HG02973 (cell line): ENCODE data around the gene SUSD2.
"Not testable (repeated sequence)": the region's sequence is repeated elsewhere in the genome, so short reads cannot be mapped to it uniquely, and the experiment has no call there.

Experiments used
- ATAC-seq: cut with Tn5 transposase; IDR thresholded peaks from one replicate; pipeline ENCODE4 v1.9.1; 2021; ENCODE audit warnings: moderate library complexity; ENCODE audit not compliant: unreplicated experiment

The SUSD2 gene, protein sequence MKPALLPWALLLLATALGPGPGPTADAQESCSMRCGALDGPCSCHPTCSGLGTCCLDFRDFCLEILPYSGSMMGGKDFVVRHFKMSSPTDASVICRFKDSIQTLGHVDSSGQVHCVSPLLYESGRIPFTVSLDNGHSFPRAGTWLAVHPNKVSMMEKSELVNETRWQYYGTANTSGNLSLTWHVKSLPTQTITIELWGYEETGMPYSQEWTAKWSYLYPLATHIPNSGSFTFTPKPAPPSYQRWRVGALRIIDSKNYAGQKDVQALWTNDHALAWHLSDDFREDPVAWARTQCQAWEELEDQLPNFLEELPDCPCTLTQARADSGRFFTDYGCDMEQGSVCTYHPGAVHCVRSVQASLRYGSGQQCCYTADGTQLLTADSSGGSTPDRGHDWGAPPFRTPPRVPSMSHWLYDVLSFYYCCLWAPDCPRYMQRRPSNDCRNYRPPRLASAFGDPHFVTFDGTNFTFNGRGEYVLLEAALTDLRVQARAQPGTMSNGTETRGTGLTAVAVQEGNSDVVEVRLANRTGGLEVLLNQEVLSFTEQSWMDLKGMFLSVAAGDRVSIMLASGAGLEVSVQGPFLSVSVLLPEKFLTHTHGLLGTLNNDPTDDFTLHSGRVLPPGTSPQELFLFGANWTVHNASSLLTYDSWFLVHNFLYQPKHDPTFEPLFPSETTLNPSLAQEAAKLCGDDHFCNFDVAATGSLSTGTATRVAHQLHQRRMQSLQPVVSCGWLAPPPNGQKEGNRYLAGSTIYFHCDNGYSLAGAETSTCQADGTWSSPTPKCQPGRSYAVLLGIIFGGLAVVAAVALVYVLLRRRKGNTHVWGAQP

DNA sequence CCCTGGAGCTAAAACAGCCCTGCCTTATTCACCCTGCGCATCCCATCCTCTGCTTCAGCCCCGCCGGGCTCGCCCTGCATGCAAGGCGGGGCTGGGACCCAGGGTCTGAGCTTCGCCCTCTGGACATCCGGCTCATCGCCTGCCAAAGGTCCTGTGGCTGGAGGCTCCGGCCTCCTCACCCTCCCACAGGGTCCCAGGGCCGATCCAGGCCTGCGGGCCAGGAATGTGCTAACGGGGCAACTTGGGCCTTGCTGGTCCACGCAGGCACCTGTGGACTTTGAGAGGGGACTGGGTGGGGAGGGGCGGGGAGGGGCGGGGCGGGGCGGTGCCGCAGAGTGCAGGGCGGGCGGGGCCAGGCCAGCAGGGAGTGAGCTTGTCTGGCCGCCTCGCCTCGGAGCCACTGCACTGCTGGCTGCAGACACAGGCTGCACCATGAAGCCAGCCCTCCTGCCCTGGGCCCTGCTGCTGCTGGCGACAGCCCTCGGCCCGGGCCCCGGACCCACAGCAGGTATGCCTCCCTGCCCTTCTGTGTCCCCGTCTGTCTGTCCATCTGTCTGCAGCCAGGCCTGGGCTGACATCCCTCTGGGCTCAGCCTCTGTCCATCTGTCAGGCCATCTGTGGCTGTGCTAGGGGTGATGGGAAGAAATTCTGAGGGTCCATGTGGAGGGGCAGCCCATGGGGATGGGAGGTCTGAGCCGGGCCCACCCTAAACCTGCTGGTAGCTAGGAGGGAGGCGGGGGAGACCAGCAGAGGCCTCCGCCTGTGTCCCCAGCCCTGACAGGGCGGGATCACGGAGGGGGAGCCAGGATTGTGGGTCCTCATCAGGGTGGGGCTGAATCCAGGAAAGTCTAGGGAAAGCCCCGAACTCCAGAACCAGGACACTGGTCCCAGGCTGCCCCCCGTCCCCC is at the start of gene SUSD2:
TSS of gene SUSD2 (plus strand) at position 400 of the 908 bp plus-strand sequence. CDS start at position 433, 33 bp downstream.
- ATAC-seq, result no peak

DNA sequence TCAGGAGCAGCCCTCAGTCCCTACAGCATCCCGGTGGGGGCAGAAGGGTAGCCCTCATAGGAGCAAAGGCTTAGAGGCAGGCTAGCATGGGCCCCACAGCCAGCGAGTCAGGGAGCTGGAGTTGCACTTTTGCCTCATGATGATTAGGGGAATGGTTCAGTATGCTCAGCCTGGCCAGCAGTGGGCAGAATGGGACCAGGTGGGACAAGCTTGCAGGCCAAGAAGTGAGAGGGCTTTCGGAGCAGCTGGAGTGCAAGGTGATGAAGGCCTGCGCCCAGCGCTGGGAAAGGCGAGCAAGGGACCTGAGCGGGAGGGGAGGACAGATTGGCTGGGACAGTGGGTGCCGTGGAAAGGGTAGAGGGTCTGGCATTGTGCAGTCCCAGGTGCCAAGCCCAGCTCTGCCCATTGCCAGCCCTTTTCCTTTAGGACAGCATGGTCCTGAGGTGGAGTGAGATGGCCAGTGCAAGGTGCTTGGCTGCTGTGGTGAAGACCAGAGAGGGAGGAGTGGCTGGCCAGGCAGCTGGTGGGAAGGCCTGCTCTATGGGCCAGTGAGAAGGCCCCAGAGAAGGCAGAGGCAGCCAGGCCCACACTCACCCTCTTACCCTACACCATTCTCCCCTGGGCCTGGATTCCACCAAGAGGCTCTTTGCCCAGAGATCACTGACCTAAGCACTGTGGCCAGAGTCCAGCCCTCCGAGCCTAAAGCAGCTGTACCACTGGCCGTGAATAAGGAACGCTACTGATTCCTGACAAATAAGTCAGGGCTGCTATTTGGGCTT is 47.9 kb upstream of the SUSD2 start:
- ATAC-seq, result no peak

DNA sequence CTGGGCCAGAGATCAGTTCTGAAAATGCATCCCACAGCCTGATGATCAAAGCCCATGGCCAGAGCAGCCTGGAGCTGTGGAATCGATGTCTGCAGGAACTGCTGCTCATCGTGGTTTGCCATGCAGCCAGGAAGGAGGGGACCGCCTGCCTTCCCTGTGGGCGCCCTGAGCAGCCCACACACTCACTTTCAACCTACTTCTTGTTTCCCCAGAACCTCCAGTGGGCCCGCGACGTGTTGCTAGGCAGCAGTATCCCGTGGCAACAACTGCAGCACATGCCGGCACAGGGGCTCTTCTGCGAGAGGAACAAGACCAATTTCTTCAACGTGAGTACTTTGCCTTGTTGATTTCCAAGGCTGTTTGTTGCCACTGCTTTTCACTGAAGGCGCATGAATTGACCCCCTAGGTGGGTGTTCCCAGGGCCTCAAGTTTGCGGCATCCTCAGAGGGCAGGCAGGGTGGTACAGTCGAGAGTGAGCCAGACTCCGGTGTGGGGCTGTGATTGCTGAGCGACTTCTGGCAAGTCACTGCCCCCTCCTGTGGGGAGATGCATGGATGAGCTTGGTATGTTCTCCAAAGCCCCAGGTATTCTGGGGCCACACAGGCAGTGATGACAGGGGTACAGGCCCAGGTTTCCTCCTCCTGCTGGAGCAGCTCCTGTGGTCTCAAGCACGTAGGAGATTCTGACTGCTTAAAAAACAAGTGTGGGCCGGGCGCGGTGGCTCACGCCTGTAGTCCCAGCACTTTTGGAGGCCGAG is 47.0 kb upstream of the SUSD2 start:
- ATAC-seq, result no peak

DNA sequence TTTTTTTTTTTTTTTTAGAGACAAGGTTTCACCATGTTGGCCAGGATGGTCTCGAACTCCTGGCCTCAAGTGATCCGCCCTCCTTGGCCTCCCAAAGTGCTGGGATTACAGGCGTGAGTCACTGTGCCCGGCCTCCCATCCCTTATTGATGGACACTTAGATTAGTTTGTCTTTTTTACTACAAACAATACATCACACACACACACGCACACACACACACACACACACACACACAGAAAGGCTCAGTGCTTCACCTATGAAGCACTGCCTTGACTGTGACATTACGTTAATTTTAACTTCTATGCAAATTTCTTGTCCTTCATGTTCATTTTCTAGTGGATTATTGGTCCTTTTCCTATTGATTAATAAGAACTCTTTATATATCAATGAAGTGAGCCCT is 44.8 kb upstream of the SUSD2 start:
- ATAC-seq, result not testable (repeated sequence)

DNA sequence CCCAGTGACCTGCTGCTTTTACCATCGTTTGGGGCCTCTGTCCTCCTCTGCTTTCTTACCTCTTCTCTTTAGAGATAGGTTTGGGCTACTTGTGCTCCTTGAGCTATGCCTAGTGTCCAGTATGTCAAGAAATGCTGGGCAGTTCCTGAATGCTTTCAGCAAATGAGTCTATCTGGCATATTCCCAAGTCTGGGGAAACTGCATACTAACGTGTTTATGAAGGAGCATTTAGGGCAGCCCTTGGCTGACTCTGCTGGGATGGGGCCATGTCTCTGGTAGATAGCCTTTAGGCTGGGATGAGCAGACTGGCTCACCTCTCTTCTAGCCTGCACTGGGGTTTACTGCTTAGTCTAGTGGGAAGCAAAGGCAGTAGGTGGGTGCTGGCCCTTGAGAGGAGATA is 43.7 kb upstream of the SUSD2 start:
- ATAC-seq, result no peak

DNA sequence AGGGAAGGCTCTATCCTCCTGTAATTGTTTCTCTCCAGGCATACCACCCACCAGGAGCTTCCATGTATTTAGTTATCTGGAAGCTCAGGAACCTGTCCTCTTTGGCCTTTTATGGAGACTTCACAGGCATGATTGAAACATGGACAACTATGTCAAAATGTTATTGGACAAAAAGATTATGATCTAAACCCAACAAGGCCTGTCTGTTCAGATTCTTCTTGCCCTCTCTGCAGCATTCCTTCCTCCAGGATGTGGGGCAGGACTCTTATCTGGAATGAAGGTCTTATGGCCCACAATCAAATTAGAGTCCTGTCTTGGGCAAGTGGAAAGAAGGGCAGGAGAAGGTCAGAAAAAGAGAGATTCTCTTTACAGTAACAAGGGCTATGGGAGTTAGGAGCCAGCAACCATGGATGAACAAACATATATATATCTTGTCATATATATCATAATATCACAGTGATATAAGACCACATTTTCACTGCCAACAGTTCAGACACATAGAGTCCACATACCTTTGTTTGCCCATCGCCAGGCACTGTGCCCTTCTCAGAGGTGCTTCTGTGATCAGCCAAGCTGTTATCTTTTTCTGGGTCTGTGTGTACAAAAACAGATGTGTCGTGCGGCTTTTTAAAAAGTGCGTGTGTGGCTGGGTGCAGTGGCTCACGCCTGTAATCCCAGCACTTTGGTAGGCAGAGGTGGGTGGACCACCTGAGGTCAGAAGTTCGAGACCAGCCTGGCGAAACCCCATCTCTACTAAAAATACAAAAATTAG is 42.5 kb upstream of the SUSD2 start:
- no peak for ATAC-seq

DNA sequence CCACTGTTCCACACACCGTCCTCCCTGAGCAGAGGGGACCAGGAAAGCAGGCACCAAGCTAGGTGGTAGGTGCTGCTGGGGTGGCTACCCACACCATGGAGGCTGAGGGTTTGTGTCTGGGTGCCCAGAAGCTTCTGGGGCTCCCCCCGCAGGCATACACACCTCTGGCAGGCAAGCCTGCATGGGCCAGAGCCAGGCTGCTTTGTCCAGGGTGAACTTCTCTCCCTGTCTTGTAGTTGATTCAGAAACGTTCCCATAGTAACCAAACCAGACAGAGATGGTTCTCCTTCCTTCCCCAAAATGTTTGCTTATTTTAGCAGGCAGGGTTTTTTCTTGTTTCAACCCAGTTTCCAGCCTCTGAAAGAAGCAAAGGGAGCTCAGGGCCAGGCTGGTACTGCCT is 40.9 kb upstream of the SUSD2 start:
- no peak for ATAC-seq

DNA sequence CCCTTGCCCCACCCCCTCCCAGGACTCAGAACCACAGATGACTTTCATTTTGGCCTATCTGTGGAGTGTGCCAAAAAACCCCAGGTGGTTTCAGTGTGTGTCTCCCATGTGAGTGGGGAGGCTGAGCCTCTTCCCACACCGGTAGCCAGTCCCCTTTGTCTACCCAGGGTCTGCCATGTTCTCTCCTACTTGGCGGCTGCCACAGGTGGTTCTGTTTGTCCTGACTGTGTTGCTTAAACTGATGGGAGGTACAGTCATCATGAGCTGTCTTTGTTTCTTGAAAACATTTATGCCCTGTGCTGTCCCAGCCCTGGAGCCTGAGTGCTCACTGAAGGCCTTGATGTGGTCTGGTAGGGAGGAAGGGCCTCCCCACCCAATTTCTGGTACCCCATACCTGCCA is 39.7 kb upstream of the SUSD2 start:
- no peak for ATAC-seq

DNA sequence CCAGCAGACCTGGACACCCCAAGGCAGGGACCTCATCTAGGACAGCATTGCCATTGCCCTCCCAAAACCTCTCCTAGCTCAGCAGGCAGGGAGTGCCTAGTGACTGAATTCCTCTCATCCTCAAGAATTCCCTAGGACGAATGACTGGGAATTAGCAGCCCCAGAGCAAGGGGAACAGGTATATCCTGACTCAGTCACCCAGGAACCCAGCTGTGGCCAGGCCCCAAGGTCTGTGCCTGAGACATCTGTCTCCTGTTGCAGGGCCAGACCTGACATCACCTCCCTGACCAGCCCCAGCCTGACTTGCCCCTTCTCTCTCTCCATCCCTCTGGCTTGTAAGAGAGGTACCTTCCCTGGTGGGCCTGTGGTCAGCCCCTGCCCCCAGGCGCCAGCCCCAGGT is 39.0 kb upstream of the SUSD2 start:
- no peak for ATAC-seq

DNA sequence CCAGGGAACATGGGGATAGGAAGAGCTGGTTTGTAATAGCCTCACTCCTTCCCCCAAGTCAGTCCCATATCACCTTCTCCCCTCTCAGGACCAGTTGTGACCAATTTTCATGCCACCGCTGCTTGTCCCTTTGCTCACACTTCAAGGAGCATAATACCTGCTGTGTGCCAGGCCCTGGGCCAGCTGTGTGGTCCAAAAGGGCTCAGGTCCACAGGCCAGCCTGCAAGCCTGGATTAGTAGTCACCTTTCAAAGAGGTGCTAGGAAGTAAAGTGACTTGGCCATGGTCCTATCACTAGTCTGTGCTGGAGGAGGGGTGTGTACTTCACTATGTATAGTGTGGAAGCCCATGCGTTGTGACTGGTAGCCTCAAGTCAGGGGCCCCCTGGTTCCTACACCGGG is 38.5 kb upstream of the SUSD2 start:
- no peak for ATAC-seq

DNA sequence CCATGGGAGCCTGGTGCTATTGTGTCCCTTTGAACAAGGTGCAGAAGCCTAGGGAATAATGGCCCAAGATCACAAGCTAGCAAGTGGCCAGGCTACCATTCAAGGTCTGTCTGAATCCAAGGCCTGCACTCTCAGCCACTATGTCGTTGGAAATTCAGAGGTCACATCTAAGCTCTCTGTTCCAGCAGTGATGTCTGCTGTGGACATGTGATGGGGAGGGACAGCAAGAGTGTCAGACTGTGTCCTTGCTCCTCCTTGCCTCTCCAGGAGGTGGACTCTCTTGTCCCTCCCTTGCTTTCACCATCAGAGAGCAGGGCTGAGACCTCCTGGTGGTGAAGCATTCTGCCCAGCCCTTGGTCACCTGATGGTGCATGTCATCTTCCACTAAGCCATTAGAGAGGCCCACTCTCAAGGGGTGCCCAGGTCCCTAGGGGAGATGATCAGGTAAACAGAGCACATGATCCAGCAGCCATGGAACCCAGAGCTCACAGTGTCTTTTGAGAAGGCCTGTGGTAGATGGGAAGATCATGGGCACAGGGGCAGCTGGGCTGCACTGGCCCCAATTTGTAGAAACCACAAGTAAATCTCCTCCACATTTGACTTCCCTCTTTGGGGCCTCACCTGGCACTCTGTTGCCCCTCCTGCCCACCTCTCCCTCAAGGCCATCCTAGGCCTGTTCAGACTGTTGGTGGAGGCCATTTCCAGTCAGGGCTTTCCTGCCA is 37.1 kb upstream of the SUSD2 start:
- ATAC-seq, result no peak

DNA sequence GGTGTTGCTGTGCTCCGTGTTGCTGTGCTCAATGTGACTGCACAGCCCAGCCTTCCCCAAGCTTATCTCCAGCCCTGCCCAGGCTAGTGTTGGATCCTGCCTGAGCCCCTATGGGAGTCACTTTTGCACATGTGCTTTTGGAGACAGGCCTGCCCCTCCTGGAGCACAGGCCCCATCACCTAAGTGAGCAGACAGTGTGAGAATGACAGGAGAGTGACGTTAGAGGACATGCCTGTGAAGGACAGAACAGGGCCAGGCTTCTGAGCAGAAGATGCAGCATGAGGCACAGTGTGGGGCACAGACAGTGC is 36.6 kb upstream of the SUSD2 start:
- no peak for ATAC-seq

DNA sequence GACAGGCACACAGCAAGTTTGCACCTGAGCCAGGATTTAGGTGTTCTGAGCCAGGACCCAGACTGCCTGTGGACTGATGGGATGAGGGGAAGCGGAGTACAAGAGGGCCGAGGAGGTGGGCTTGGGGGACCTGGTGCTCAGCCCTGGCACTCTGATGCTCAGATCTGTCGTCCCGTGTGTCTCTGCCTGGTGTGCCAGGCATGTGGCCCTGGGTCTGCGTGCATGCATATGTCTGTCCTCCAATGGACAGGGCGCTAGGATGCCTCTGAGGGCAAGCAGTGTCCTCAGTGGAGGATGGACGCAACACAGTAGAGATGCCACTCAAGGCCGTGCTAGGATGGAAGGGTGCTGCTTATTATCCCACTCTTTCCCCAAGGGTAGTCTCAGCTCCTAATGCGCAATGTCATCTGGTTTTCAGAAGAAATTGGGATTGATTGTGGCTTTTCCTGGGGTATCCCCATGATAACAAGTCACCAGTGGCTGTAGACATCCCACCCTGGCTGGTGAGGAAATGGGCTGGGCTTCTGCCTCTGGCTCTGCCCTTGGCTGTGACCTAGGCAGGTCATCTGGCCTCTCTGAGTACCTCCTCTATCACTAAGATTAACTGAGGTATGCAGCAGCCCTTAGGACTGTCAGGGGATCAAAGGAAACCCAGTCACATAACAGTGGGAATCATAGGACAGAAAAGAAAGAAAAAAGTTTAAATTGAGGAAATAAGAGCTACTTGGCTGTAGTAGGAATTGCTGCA is 35.7 kb upstream of the SUSD2 start:
- no peak for ATAC-seq

DNA sequence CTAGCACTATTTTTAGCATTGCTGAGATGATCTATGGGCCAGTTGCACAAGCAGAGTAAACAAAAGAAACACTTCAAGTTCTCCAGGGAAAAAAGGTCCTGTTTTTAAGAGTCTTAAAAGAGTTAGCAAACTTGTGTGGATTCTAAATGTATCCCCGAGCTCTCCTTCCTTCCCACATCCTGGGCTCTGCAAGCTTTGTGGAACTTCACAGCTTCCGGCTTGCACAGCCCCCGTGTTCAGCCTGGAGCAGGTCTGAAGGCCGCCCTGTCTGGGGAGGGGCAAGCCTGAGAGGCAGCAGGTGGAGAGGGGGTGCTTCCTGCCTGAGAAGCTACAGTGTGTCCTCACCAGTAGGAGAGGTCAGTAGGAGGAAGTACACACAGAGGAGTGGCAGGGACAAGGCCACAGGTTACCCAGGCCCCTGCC is 35.1 kb upstream of the SUSD2 start:
- ATAC-seq, result no peak

DNA sequence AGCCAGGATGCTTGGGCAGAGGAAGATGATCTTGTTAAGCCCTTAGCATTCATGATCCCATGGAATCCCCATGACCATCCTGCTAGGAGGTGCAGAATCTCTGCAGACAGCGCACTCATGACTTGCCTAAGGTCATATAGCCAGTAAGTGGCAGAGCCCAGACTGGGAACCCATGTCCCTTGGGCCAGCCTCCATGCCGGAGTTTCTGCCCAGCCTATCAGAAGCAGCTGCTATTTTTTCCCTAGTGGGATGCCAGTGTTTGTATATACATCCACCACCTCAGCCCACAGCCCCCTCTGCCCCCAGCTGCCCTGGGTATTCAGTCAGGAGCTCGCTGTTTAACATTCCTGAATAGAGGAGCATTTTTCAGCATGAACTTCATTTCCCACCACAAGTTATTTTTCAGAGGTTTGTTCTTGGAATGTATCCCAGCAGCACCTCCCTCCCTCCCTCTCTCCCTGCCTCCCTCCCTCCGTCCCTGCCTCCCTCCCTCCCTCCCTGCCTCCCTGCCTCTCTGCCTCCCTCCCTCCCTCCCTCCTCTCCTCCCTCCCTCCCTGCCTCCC is 34.4 kb upstream of the SUSD2 start:
- ATAC-seq, result no peak

DNA sequence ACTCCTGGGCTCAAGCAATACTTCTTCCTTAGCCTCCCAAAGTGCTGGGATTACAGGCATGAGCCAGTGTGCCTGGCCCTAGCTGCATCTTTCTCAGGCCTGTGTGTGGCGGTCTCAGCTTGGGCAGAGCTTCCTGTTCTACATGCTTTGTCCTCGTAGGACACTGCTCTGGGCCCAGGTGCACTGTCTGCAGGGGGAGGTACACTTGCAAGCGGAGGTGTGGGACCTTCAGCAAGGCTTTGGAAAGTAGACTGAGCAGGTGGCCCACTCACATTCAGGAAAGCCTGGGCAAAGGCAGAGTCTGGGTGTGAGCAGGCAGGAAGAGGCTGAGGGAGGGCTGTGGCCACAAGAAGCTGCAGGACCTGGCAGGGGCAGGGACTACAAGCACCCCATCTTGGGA is 33.6 kb upstream of the SUSD2 start:
- ATAC-seq, result no peak
